ENCODE measurements around the gene C1S.

Gene C1S

DNA sequence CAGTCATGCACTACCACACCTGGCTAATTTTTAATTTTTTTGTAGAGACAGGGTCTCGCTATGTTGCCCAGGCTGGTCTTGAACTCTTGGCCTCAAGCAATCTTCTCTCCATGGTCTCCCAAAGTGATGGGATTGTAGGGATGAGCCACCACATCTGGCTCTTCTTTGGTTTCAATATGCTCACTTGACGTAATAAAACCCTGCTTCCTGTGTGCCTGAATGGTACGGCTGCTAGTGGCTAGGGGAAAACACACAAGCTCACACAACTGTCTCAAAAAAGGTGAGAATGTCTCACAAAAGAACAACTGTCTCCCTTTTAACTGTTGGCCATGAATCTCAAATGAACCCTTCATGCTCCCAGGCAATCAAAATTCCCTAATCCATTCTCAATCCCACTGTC lies 15.0 kb downstream of the C1S start:
- DNase-seq (ENCODE audit: low read depth in 2 of 2, low spot score in 1 of 2), result no peak

GRCh38 chr12:7075939-7076338 lies 15.4 kb downstream of the C1S start:
- no peak for DNase-seq (ENCODE audit: low read depth in 2 of 2, low spot score in 1 of 2)

DNA sequence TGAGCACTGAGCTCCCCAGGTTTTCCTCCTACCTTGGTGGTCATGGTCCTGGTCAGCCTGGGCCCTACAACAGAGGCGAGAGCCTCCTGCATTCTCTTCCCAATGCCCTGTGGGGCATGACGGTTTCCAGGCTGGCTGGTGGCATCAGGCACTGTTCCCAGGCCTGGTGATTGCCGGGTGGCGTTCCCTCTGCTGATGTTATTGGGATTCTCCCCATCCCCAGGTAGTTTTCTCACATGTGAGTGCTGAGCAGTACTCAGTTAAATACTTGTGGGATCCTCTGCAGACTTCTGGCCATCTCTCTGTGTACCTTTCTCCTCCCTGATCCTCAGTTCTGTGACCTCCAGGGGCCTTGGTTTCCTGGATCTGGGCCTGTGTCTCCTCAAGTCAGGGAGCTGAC lies 16.0 kb downstream of the C1S start:
- DNase-seq (ENCODE audit: low read depth in 2 of 2, low spot score in 1 of 2), result no peak

GRCh38 chr12:7078163-7078562 lies 17.6 kb downstream of the C1S start:
- DNase-seq (ENCODE audit: low read depth in 2 of 2, low spot score in 1 of 2), result no peak

GRCh38 chr12:7079826-7080125 lies 19.3 kb downstream of the C1S start:
- no peak for DNase-seq (ENCODE audit: low read depth in 2 of 2, low spot score in 1 of 2)

DNA sequence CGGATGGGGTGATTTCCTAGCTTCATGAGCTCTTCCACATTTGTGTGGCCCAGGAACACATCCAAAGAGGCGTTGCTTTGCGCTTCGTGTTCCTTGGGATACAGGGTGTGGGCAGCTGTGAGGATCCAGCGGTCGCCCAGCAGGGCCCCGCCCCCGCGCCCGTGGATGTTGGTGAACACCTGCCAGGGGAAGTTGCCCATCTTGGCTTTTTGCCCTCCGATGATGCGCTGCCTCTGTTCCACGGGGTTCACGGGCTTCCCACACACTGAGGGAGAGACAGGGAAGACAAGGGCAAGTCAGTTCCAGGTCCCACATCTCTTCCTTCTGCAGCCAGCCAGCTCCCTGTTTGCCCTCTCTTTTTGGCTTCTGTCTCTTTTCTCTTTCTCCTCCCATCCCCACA lies 20.5 kb downstream of the C1S start:
- DNase-seq (ENCODE audit: low read depth in 2 of 2, low spot score in 1 of 2), result no peak

DNA sequence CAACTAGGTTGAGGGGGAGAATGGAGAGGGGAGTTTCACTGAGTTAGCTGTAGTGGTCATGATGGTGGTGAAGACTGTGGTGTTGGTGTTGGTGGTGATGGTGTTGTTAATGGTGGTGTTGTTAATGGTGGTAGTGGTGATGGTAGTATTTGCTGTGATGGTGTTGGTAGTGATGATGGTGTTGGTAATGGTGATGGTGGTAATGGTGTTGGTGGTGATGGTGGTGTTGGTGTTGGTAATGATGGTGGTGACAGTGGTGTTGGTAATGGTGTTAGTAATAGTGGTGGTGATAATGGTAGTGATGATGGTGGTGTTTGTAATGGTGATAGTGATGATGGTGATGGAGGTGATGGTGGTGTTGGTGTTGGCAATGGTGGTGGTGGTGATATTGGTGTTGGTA lies 22.6 kb downstream of the C1S start:
- DNase-seq (ENCODE audit: low read depth in 2 of 2, low spot score in 1 of 2), result no peak

DNA sequence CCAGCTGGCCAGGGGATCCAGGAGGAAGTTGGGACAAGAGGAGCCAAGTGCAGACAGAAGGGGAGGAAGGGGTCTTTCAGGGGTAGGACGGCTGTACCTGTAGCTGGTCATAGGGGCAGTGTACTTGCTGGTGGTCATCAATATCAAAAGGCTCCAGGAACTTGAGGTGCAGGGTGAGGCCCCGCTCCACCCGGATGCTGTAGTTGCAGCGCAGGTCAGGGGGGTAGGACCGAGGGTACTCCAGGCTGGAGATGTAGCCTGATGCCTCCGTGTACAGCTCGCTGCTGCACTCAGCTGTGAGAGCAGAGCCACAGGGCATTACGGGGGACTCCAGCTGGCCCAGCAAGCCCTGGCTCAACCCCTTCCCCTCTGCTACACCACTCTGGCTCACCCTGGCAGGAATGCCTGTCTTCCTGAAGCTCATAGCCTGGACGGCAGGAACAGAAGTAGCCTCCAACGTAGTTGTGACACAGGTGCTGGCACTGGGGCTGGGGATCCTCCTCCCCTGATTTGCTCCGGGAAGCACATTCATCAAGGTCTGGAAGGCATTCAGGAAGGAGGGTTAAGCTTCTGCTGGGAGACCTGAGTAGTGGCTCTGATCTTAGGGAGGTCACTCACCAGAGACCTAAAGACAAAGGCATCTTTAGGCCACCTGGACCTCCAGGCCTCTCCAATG lies 28.8 kb downstream of the C1S start:
- DNase-seq (ENCODE audit: low read depth in 2 of 2, low spot score in 1 of 2), result no peak

GRCh38 chr12:7090222-7090998 lies 29.9 kb downstream of the C1S start:
- DNase-seq (ENCODE audit: low read depth in 2 of 2, low spot score in 1 of 2), result no peak

GRCh38 chr12:7091171-7091570 lies 30.7 kb downstream of the C1S start:
- DNase-seq (ENCODE audit: low read depth in 2 of 2, low spot score in 1 of 2), result no peak

GRCh38 chr12:7091660-7092228 lies 31.2 kb downstream of the C1S start:
- DNase-seq (ENCODE audit: low read depth in 2 of 2, low spot score in 1 of 2), result no peak

GRCh38 chr12:7092229-7092985 lies 31.9 kb downstream of the C1S start, which contains the start of gene C1R:
C1R (minus strand) TSS chr12:7092445; CDS start chr12:7092388, 57 bp downstream.
- peak; percentile 40 to 58 for DNase-seq (ENCODE audit: low read depth in 2 of 2, low spot score in 1 of 2)

GRCh38 chr12:7092986-7093460 lies 32.5 kb downstream of the C1S start:
- DNase-seq (ENCODE audit: low read depth in 2 of 2, low spot score in 1 of 2), result no peak

- DNase-seq (ENCODE audit: low read depth in 2 of 2, low spot score in 1 of 2), result no peak
These were observed 33.0 kb downstream of the C1S start for GRCh38 chr12:7093486-7093885.

GRCh38 chr12:7093892-7094291 lies 33.4 kb downstream of the C1S start:
- no peak for DNase-seq (ENCODE audit: low read depth in 2 of 2, low spot score in 1 of 2)

GRCh38 chr12:7096006-7096932 lies 35.8 kb downstream of the C1S start:
- DNase-seq (ENCODE audit: low read depth in 2 of 2, low spot score in 1 of 2), result no peak

DNA sequence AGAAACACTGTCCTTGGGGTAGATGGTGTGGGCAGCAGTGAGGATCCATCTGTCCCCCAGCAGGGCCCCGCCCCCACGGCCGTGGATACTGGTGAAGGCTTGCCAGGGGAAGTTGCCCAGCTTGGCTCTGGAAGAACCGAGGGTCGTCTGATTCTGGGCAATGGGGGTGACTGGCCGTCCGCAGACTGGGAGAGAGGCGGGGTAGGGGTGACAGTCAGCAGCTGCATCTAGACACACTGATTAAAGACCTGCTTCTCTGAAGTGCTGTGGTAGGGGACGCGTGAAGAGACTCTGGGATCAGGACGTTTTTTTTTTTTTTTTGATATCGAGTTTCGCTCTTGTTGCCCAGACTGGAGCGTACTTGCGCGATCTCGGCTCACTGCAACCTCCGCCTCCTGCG lies 36.5 kb downstream of the C1S start:
- no peak for DNase-seq (ENCODE audit: low read depth in 2 of 2, low spot score in 1 of 2)

GRCh38 chr12:7099290-7099996 lies 38.9 kb downstream of the C1S start:
- DNase-seq (ENCODE audit: low read depth in 2 of 2, low spot score in 1 of 2), result no peak

- DNase-seq (ENCODE audit: low read depth in 2 of 2, low spot score in 1 of 2), result no peak
These were observed 39.7 kb downstream of the C1S start for GRCh38 chr12:7100239-7100638.

Data from stimulated activated CD8-positive, alpha-beta memory T cell treated with anti-CD3 and anti-CD28 coated beads, Interleukin-4, amount 100 ng/mL, for 4 hours (primary cell).